ENCODE measurements around the gene EPB41L4B. TPM values are rescaled to one million over a fixed set of nuclear protein-coding genes. Genes with fewer than 3 reads are reported as not detected.

EPB41L4B gene
- total and polyA plus RNA-seq, 8 donors = 10.3 to 17.7 (median 15.3) TPM

GRCh38 chr9:109168170-109168569 lies 152.7 kb downstream of the EPB41L4B start:
- no peak overlapping the region for H3K4me3 ChIP-seq
- no peaks in the 10 kb centered on the region for H3K36me3 ChIP-seq
- intact Hi-C loops (cut with DNase I) = no loop called here
- H3K4me1 ChIP-seq = no peaks in the 10 kb centered on the region
- peaks cover 16 to 79% of the 10 kb centered on the region in 2 donors for H3K27me3 ChIP-seq
- no peaks in the 10 kb centered on the region for H3K9me3 ChIP-seq
- TF ChIP-seq, protein P1, sequence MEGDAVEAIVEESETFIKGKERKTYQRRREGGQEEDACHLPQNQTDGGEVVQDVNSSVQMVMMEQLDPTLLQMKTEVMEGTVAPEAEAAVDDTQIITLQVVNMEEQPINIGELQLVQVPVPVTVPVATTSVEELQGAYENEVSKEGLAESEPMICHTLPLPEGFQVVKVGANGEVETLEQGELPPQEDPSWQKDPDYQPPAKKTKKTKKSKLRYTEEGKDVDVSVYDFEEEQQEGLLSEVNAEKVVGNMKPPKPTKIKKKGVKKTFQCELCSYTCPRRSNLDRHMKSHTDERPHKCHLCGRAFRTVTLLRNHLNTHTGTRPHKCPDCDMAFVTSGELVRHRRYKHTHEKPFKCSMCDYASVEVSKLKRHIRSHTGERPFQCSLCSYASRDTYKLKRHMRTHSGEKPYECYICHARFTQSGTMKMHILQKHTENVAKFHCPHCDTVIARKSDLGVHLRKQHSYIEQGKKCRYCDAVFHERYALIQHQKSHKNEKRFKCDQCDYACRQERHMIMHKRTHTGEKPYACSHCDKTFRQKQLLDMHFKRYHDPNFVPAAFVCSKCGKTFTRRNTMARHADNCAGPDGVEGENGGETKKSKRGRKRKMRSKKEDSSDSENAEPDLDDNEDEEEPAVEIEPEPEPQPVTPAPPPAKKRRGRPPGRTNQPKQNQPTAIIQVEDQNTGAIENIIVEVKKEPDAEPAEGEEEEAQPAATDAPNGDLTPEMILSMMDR (IDR thresholded peaks at IDR 0.05) = no peak
- ATAC-seq = no peak
- no peak for DNase-seq
- no peak overlapping the region for H3K27ac ChIP-seq

DNA sequence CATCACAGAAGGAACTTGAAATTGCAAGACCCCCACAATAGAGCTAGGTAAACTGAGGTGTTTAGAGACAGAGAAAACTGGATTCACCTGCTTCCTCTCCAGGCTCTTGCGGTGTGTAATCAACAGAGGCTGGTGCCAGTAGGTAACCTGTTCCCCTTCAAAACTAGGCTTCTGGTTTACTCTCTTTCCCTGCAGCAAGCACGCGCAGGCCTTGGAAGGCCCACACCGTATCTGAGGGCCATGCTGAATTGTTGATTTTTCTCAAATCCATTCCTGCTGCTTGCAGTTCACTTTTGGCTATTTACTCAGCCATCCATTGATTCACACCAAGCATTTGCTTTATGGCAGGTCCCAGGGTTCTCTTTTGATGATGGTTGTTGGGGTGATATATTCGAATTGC lies 153.1 kb downstream of the EPB41L4B start:
- ATAC-seq = no peak
- intact Hi-C loops (cut with DNase I) = no loop called here
- Histone ChIP-seq H3K9me3 (no peaks in the 10 kb centered on the region), H3K27me3 (peaks cover 16 to 83% of the 10 kb centered on the region in 2 donors), H3K4me3 (no peak overlapping the region), H3K36me3 (no peaks in the 10 kb centered on the region), H3K4me1 (no peaks in the 10 kb centered on the region), H3K27ac (no peak overlapping the region)
- TF ChIP-seq, protein P1 (IDR thresholded peaks at IDR 0.05) = no peak
- DNase-seq = no peak

DNA sequence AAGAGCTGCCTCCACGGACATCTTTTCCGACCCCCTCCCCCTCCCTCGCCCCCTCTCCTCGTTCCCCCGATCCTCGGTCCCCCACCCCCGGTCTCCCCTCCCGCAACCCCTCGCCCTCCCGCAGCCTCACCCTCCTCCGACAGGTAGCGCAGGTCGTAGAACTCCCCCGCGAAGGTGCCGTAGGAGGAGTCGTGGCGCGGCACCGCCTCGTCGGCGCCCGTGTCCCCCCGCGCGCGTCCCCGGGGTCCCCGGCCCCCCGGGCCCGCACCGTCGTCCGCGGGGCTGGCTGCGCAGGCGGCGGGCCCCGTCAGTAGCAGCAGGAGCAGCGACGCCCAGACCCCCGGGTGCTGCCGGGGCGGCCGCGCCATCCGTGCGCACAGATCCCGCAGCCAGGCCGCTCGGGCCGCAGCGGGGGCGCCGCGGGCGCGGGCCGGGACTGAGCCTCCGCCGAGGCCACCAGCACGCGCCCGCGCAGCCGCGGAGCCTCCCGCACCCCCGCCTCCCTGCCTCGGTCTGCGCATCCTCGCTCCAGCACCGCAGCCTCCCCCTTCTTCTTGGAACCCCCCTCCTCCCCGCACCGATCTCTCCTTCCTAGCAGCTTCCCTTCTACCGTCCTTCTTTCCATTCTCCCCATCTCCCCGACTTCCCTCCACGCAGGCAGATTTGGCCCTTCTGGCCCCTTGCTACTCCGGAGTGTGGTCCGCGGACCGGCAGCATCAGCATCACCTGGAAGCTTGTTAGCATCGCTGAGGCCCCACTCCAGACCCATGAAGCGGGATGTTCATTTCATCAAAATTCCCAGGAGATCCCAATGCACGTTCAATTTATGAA lies 153.9 kb downstream of the EPB41L4B start, which contains the start of gene FRRS1L:
TSS of gene FRRS1L (minus strand) at position 479 of the 831 bp plus-strand sequence. CDS start at position 368, 111 bp downstream.
- no peak within 1 kb of the TSS for H3K27ac ChIP-seq
- intact Hi-C loops (cut with DNase I) = no loop called here
- H3K36me3 ChIP-seq = no peaks in the 10 kb centered on the region
- H3K4me3 ChIP-seq = no peak within 1 kb of the TSS
- no peaks in the 10 kb centered on the region for H3K9me3 ChIP-seq
- peak in 1 of 4 donors; percentile 21 for DNase-seq
- peaks cover 16 to 81% of the 10 kb centered on the region in 2 donors for H3K27me3 ChIP-seq
- no peaks in the 10 kb centered on the region for H3K4me1 ChIP-seq
- TF ChIP-seq, protein P1 (IDR thresholded peaks at IDR 0.05) = no peak
- peak; percentile 31 for ATAC-seq

GRCh38 chr9:109166171-109166770 lies 154.6 kb downstream of the EPB41L4B start:
- H3K9me3 ChIP-seq = no peaks in the 10 kb centered on the region
- H3K27ac ChIP-seq = no peak overlapping the region
- TF ChIP-seq, protein P1 (IDR thresholded peaks at IDR 0.05) = no peak
- no peaks in the 10 kb centered on the region for H3K36me3 ChIP-seq
- H3K27me3 ChIP-seq = peaks cover 16 to 76% of the 10 kb centered on the region in 2 donors
- ATAC-seq (no peak), DNase-seq (no peak)
- intact Hi-C loops (cut with DNase I) = no loop called here
- H3K4me1 ChIP-seq = no peaks in the 10 kb centered on the region
- H3K4me3 ChIP-seq = no peak overlapping the region

DNA sequence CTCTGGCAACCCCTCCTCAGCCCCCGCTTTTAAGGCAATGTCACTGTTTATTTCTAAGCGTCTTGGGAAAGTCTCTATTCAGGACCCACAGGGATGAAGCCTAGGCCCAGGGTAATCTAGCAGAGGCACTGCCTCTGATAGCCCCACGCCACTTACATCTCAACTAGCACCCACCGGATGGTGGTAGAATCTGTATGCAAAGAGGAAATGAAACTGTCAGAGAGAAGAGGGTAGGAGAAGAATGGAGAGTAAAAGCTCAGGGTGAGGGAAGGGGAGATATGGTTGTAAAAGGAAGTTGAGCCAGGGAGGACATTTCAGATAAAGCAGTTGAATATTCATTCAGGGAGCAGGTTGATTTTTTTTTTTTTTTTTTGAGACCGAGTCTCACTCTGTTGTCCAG lies 156.8 kb downstream of the EPB41L4B start:
- no peak for ATAC-seq
- intact Hi-C loops (cut with DNase I) = no loop called here
- H3K27me3 ChIP-seq = peaks cover 16 to 61% of the 10 kb centered on the region in 2 donors

More for the DNA sequence above, 156.8 kb downstream of the EPB41L4B start:
- no peaks in the 10 kb centered on the region for H3K36me3 ChIP-seq
- no peak overlapping the region for H3K27ac ChIP-seq
- no peaks in the 10 kb centered on the region for H3K4me1 ChIP-seq
- no peaks in the 10 kb centered on the region for H3K9me3 ChIP-seq
- TF ChIP-seq, protein P1 (IDR thresholded peaks at IDR 0.05) = no peak
- no peak for DNase-seq
- H3K4me3 ChIP-seq = no peak overlapping the region

Measured in left lung (tissue), 10 donors.